T47D (cell line): ENCODE results near the gene DNAJB1.

Experiments
- DNase-seq, 2 experiments: peaks; one replicate each; pipeline versions ENCODE4 v3.0.0 to v3.0.0-alpha.2; 2011 to 2012; ENCODE audit warnings: low read depth in 1 of 2, low spot score in 1 of 2
- JUND ChIP-seq: IDR thresholded peaks from 2 replicates; pipeline ENCODE4 v1.6.1; 2012; ENCODE audit warnings: low read depth
- in situ Hi-C: cut with HindIII; loops from 2 replicates; pipeline ENCODE4 v1.10.0; 2016; ENCODE audit warnings: low sequenced_read_pairs, low pct_unique_long_range_greater_than_20kb

Gene DNAJB1

GRCh38 chr19:14526423-14526822, 8.2 kb upstream of the DNAJB1 start:
- in situ Hi-C loops, result no loop called here
- no peak for TF ChIP-seq JUND
- no peak for DNase-seq

- peak in 1 of 2 experiments; percentile 60 for DNase-seq
- in situ Hi-C loops, result no loop called here
- no peak for TF ChIP-seq JUND
Observed at GRCh38 chr19:14525729-14526128, 7.5 kb upstream of the DNAJB1 start.

DNA sequence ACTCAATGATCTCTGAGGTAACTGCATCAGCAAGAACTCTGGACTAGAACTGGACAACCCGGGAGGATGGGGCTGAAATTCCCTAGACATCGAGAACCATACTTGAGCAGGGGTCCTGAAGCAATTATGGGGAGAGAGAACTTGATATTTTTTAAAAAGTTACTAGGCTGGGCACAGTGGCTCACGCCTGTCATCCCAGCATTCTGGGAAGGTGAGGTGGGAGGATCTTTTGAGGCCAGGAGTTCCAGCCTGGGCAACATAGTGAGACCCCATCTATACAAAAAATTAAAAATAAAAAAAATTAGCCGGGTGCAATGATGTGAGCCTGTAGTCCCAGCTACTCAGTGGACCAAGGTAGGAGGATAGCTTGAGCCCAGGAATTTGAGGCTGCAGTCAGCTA, 2.3 kb upstream of the DNAJB1 start:
- no peak for DNase-seq
- in situ Hi-C loops, result no loop called here

DNA sequence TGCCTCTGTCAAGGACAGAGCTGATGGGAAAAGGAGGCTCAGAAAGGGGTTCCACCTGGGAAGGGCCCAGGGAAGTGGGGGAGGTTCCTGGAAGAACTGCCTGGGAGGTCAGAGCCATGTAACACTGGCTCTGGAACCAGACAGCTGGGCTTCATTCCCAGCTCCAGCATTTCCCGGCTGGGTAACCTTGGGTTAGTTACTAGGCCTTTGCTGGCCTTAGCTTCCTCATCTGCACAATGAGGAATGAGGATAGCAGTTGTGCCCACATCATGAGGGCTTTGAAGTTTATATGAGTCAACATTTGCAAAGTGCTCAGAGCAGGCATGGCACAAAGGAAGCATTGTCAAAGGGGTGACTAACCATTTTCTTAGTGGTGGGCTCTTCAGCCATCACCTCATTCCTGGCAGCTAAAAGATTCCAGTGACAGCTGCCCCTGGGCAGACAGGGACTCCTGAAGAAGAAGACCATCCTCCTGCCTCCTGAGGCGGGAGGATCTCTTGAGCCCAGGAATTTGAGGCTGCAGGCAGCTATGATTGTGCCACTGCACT, 1.7 kb upstream of the DNAJB1 start:
- in situ Hi-C loops, result no loop called here
- DNase-seq, result no peak
- no peak for TF ChIP-seq JUND

More for the DNA sequence above, 2.3 kb upstream of the DNAJB1 start:
- no peak for TF ChIP-seq JUND

DNA sequence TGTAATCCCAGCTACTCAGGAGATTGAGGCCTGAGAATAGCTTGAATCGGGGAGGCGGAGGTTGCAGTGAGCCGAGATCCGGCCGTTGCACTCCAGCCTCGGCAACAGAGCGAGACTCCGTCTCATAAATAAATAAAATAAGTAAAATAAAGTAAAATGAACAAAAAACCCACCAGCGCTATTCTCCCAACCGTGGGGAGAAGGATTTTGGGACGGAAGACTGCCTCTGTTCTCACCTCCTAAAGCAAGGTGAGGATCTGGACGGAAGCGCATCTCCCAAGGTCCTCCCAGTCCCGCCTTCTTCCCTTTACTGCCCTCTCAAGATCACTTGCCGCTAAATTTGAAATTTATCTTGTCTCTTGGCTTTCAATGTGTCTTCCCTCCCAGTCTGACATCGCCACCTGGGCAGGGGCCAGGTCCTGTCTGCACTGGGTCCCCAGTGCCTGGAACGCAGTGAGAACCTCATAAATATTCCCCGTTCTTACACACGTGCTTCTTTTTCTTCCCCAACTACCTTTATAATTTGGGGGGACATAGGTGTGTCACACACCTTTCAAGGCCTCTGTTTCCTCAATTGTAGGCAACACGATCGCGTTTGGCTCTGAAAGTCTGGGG, 1.2 kb upstream of the DNAJB1 start:
- no peak for DNase-seq
- in situ Hi-C loops, result no loop called here
- TF ChIP-seq JUND, result no peak

- in situ Hi-C loops, result no loop called here
- DNase-seq, result no peak
- TF ChIP-seq JUND, result no peak
Observed at GRCh38 chr19:14517446-14517839, 754 bp downstream of the DNAJB1 start.

GRCh38 chr19:14516746-14517438, 1.3 kb downstream of the DNAJB1 start:
- no peak for TF ChIP-seq JUND
- in situ Hi-C loops, result no loop called here
- DNase-seq, result no peak

- no peak for DNase-seq
- in situ Hi-C loops, result no loop called here
- no peak for TF ChIP-seq JUND
Observed at GRCh38 chr19:14516048-14516534, 2.1 kb downstream of the DNAJB1 start.

GRCh38 chr19:14515501-14516047, 2.6 kb downstream of the DNAJB1 start:
- in situ Hi-C loops, result no loop called here
- no peak for TF ChIP-seq JUND
- no peak for DNase-seq

DNA sequence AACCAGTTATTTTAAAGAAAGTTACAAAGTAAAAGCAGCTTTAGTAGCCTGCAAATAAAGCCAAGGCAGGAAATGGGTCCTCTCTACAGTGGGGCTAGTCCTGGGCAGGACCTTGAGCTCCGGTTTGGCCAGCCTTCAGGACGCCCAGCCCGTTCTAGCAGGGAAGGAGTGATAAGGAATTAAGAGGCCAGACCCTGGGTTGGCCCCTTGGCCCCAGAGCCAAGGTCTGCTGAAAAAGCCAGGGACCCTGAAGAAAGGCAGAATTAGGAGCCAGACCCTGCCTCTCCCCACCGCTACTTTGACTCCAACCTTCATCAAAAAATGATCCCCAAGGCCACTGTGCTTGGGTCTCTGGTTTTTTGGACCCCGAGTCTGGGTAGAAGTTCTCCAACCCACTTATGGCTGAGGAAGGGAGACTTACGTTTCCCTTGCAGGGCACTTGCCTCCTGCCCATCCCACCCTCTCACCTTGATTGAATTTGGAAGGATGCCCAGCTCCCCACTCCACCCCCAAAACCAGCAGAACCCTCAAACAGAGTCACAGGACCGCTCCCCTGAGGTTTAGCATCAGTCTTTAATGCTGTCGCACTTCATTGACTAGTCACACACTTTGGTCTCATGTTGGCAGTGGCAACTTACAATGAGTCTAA, 3.9 kb downstream of the DNAJB1 start:
- no peak for TF ChIP-seq JUND
- DNase-seq, result no peak
- in situ Hi-C loops, result no loop called here

DNA sequence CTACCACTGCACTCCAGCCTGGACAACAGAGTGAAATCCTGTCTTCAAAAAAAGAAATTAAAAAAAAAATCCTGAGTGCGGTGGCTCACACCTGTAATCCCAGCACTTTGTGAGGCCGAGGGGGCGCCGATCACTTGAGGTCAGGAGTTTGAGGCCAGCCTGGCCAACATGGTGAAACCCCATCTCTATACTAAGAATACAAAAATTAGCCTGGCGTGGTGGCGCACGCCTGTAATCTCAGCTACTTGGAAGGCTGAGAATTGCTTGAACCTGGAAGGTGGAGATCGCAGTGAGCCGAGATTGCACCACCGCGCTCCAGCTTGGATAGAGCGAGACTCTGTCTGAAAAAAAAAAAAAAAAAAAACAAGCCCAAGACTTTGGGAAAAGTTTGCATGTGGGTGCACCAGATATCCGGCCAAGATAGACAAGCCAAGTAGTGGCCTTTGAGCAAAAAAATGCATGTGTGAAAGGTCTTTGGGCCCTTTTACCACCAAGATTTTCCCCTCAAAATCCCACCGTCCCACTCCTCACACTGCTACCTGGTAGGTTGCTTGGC, 5.7 kb downstream of the DNAJB1 start:
- in situ Hi-C loops, result no loop called here

DNA sequence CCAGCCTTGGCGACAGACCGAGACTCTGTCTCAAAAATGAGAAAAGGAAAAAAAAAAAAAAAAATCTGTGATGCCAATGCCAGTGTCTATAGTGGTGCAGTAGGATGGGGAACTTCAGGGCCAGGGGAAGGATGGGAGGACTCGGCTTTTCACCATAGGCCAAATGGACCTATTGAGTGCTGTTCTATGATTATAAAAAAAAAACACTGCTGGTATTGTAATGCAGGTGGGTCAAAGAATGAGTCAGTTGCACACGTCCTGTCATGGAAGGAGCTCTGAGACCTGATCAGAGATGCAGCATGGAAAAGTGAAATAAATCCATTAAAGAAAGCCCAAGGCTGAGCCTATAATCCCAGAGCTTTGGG, 7.0 kb downstream of the DNAJB1 start:
- no peak for DNase-seq
- in situ Hi-C loops, result no loop called here
- no peak for TF ChIP-seq JUND

More for the DNA sequence above, 5.7 kb downstream of the DNAJB1 start:
- DNase-seq, result no peak
- TF ChIP-seq JUND, result no peak
